G401 (cell line): ENCODE measurements around the gene ZC3H8. TPM values are rescaled to one million over a fixed set of nuclear protein-coding genes. Genes with fewer than 3 reads are reported as not detected.

ENCODE experiments used
- DNase-seq: peaks from one replicate; pipeline ENCODE4 v3.0.0-alpha.2; 2015; ENCODE audit warnings: low spot score
- in situ Hi-C: cut with HindIII; loops from 2 replicates; pipeline ENCODE4 v1.10.0; 2016; ENCODE audit warnings: low sequenced_read_pairs, mixed read lengths
- total RNA-seq: library from RNA; depleted of rRNA; stranded (reverse); fragments of >200 nt; shearing (Covaris generic); gene quantifications from 2 replicates; pipeline ENCODE4 v1.2.3, GENCODE V29; 2014; rRNA removed

Gene ZC3H8
- total RNA-seq, 1 experiment from 2014 or later, result 3.8 TPM

DNA sequence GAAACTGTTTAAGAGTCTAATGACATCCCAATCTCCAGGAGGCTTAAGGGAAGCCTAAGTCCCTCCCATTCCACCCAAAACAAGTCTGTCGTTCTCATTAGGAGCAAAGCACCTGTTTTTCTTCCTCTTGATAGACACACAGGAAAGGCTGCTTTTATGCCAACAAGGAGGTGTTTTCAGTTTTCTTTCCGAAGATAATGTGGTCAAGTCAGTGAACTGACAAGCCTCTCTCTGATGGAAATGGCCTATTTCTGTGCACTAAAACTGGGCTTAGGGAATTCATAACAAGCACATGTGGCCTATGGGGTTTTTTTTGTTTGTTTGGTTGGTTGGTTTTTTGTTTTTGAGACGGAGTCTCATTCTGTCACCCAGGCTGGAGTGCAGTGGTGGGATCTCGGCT lies 80.5 kb downstream of the ZC3H8 start:
- no peak for DNase-seq
- in situ Hi-C loops, result no loop called here

DNA sequence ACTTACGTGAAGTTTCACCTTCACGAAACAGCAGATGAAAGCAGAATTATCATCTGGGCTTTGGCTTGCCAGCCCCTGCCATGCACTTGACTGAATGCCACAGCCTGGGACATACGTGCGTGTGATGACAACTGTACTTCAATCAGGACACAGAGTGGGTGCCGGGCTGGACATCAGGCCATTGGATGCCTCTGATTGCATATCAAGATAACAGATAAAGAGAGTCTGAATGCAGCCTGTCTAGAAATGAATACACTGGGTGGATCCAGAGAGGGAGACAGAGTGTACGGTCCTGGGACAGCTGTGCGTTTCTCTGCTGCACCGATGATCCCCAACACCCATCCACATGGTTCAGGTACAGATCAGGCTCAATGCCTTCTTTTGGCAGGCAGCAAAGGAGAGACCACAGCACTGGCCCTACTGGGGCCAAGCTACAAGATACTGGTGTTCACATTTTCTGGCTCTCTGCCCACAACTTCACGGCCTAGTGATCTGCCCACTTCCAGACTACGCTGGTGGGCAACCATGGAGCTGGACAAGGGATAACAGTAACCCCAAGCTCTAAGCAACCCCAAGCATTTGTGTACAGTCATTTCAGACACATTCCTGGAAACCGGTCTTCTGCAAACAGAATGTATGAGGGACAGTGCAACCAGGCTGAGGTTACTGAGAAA lies 81.1 kb downstream of the ZC3H8 start:
- in situ Hi-C loops, result no loop called here
- DNase-seq, result no peak

DNA sequence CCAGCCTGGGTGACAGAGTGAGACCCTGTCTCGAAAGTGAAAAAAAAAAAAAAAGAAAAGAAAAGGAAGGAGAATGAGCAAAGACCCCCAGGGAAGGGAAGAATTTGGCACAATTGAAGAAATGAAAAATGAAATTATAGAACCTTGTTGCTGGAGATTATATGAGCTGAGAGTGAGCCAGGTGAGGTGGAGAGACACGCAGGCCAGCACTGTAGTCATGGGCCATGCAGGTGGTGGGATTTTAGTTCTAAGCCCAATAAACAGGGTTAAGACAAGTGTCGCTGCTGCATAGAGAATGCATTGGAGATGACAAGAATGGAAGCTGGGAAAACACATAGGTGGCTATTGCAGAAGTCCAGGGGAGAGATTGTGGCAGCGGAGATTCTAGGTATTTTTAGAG lies 84.3 kb downstream of the ZC3H8 start:
- DNase-seq, result no peak
- in situ Hi-C loops, result no loop called here

DNA sequence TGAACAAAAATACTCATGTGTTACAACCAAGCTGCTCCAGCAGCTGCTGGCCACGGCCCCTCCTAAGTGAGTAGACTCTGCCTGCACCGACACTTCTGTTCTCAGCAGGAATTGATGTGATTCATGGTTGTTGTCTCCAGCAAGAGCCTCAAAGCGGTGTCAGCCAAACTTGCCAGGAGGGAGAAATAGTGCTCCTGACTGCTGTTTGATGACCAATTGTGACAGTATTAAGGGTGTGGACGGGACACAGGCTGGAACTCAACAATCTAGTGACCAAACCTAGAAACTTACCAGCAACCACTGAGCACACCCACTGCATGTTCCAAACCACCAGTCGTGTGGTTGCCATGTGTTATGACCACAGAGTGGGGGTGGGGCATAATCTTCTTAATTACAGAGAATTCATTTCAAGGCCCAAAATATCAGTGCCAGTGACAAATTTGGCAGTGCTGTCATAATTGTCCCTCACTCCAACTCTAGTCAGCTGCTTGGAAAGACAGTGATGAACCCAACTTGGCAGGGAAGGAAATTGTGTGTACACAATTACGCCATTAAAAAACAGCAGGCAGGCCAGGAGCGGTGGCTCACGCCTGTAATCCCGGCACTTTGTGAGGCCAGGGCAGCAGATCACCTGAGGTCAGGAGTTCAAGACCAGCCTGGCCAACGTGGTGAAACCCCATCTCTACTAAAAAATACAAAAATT lies 86.3 kb downstream of the ZC3H8 start:
- in situ Hi-C loops, result no loop called here
- no peak for DNase-seq

DNA sequence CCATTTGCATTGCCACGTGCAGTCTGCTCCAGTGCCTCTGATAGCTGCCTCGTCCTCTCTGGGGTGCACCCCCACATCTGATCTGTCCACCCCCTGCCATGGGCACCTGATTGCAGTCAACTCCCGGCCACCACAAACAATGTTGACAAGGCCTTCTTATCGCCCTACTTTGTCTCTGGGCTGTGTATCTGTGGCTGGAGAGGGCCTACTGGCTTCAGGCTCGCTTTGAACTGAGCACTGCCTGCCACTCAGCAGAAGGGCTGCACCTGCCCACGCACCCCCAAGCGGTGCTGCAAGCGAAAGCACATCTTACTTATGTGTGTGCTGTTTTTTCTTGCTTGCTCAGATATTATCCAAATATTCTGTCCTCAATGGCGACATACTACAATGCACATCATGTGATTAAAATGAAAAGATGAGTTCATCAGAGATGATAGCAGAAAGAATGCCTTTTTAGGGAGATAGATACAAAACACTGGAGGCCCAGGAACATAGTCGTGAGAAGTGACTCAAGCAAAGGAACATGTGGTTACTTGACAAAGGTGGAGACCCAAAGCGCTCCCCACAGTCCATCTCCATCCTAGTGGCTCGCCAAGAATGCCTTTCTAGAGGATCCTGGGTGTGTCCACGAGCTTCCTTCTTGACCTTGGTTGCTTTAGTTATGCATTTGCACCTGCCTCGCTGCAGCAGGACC lies 87.9 kb downstream of the ZC3H8 start:
- in situ Hi-C loops, result no loop called here
- DNase-seq, result no peak

DNA sequence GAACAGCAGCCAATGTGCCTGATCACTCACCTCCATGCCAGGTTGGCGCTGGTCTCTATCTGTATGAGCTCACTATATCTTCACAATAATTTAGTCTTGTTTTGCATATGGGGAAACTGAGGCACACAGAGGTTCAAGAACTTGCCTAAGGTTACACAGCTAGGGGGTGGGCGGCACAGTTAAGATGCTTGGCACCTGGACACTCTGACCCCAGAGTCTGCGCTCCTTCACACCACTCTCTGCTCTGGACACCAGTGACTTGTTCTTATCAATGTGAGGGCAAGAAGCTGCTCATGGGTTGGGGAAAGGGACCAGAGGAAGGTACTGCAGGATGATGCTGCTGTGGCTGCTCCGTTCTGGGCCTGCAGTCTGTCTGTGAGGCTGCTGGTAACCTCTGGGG lies 89.5 kb downstream of the ZC3H8 start:
- in situ Hi-C loops, result no loop called here

DNA sequence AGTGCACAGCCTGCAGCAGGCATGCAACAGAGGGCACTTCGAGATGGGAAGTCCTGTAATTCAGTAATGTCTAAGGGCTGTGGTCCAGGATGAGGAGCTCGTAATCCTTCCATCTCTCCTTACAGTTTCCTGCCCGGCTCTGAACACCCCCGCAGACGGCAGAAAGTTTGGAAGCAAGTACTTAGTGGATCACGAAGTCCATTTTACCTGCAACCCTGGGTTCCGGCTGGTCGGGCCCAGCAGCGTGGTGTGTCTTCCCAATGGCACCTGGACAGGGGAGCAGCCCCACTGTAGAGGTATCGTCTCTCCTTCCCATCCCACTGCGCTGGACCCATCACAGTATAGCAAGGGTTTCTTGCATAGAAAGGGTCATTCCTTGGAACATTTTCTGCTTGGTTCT lies 90.0 kb downstream of the ZC3H8 start:
- in situ Hi-C loops, result no loop called here
- no peak for DNase-seq

More for the DNA sequence above, 89.5 kb downstream of the ZC3H8 start:
- no peak for DNase-seq

DNA sequence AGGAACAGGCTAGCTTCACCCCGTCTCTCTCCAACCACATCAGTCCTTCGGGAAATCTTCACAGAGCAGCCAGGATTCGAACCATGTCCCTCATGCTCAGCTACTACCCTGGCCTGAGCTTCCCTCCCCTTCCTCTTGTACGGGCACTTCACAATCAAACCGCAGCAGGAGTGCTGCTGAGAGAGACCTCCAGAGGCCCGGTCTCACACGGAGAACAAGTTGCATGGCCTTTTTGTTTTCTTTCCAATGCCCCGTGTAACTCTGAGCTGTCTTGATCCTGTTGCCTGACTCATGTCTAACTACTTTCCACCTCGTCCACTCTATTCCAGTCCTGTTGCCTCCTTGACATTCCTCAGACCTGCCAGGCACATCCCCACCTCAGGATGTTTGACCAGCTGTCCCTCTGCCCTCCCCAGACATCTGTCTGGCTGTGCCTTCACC lies 91.3 kb downstream of the ZC3H8 start:
- in situ Hi-C loops, result no loop called here
- DNase-seq, result no peak

DNA sequence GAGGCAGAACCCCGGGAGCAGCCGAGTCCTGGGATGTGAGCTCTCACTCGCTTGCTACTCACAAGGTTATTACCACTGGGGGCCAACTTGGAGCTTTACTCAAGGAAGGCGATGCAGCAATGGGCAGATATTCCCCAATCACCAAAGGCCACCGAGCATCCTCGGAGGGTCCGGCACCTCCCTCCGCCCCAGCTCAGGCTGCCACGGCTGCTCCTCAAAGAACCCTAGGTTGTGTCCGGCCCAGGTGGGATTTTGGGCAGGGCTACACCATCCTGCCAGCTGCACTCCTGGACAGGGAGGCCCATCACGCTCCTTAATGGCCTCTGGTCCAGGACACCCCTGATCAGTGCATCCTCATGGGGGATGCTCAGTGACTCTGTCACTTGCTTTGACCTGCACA lies 91.9 kb downstream of the ZC3H8 start:
- in situ Hi-C loops, result no loop called here
- no peak for DNase-seq

DNA sequence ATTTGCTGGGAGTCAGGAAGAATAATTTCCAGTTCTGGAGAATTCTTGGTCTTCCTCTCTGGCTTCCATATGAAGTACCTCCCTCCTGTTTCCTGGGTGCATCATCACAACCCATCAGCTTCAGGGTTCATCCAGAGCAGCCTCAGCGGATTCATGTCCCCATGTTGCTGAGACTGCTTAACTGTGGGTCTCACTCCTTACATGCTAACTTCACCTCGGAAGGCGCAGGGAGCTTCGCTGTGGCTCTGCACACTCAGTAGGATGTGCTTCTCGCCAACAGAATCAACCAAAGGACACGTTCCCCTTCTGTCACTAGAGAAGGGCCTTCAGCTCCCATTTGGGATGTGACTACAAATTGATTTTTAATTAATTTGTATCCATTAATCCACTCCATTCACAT lies 92.5 kb downstream of the ZC3H8 start:
- in situ Hi-C loops, result no loop called here
- no peak for DNase-seq

Other genes starting within 250 kb of the ZC3H8 start
- gene TMEM87B, start 199.8 kb downstream of the ZC3H8 start, total RNA-seq, result 12.4 and 13.8 TPM in 2 replicates
- gene FBLN7, start 116.7 kb downstream of the ZC3H8 start, total RNA-seq, result not detected in 2 replicates
- gene ZC3H6, start 20.6 kb upstream of the ZC3H8 start, total RNA-seq, result 0.98 and 1.7 TPM in 2 replicates
- 3.8 and 9.7 TPM in 2 replicates for gene RGPD8, start 178.6 kb upstream of the ZC3H8 start, total RNA-seq
- gene TTL, start 227.1 kb upstream of the ZC3H8 start, total RNA-seq, result 85.4 and 96.2 TPM in 2 replicates